HG03354 (cell line): ENCODE measurements around the gene MPG.

ENCODE experiments used
- ATAC-seq: cut with Tn5 transposase; IDR thresholded peaks from one replicate; pipeline ENCODE4 v1.9.1; 2021; ENCODE audit warnings: mild to moderate bottlenecking; ENCODE audit not compliant: unreplicated experiment, poor library complexity, severe bottlenecking

The MPG gene

GRCh38 chr16:79151-80054, 1.4 kb downstream of the MPG start:
- no peak for ATAC-seq

GRCh38 chr16:83060-83603, 5.1 kb downstream of the MPG start:
- no peak for ATAC-seq

GRCh38 chr16:83781-84615, 6.0 kb downstream of the MPG start:
- no peak for ATAC-seq

- peak; percentile 74 for ATAC-seq
Measured at GRCh38 chr16:84718-85406, 6.8 kb downstream of the MPG start.

- no peak for ATAC-seq
Measured at GRCh38 chr16:85407-85782, 7.4 kb downstream of the MPG start.

GRCh38 chr16:85865-86264, 7.8 kb downstream of the MPG start:
- no peak for ATAC-seq

- ATAC-seq = no peak
Measured at GRCh38 chr16:86483-86952, 8.5 kb downstream of the MPG start.

- ATAC-seq = no peak
Measured at GRCh38 chr16:88613-89012, 10.6 kb downstream of the MPG start.

GRCh38 chr16:89391-90302, 11.6 kb downstream of the MPG start:
- no peak for ATAC-seq

GRCh38 chr16:91484-91883, 13.5 kb downstream of the MPG start:
- no peak for ATAC-seq

GRCh38 chr16:92431-93339, 14.7 kb downstream of the MPG start:
- ATAC-seq = no peak

GRCh38 chr16:94918-95265, 16.9 kb downstream of the MPG start:
- ATAC-seq = no peak

GRCh38 chr16:96935-97381, 18.9 kb downstream of the MPG start:
- ATAC-seq = peak; percentile 79

- no peak for ATAC-seq
Measured at GRCh38 chr16:97822-98221, 19.8 kb downstream of the MPG start.

GRCh38 chr16:100989-101388, 23.0 kb downstream of the MPG start:
- no peak for ATAC-seq

GRCh38 chr16:101586-101985, 23.6 kb downstream of the MPG start:
- no peak for ATAC-seq

- no peak for ATAC-seq
Measured at GRCh38 chr16:102060-102855, 24.2 kb downstream of the MPG start.
